Prostate gland (tissue), 2 donors: Measurements from ENCODE around the gene PDGFD.

Experiments used
- CTCF ChIP-seq, 4 experiments: fragments of 200-600 bp in 2 of 4; fragments of 450-650 bp in 2 of 4; sonication (generic) in 2 of 4; IDR thresholded peaks; 1 replicate in 3 of 4; 2 replicates in 1 of 4; pipeline ENCODE4 v1.5.1; 2016 to 2019; ENCODE audit warnings: antibody characterized with exemption in 4 of 4, mild to moderate bottlenecking in 2 of 4, moderate library complexity in 2 of 4
- POLR2A ChIP-seq: fragments of 450-650 bp; IDR thresholded peaks from one replicate; pipeline ENCODE4 v1.6.1; 2016; ENCODE audit warnings: antibody characterized with exemption, mild to moderate bottlenecking
- POLR2AphosphoS5 ChIP-seq: sonication (generic); formaldehyde crosslinking; IDR thresholded peaks from one replicate; pipeline ENCODE4 v1.6.1; 2017; ENCODE audit warnings: antibody characterized with exemption

GRCh38 chr11:104118105-104118744 lies 45.7 kb downstream of the PDGFD start:
- TF ChIP-seq POLR2A (no peak), CTCF (IDR thresholded peaks at IDR 0.05) (no peak), POLR2AphosphoS5 (no peak)
